Peyer's patch (tissue), 4 donors: Measurements from ENCODE around the gene TK2. TPM values are rescaled to one million over a fixed set of nuclear protein-coding genes. Genes with fewer than 3 reads are reported as not detected.
A peak's percentile ranks its signal among the peaks of the same experiment; 100 is the strongest.

Experiments
- DNase-seq, 3 donors: peaks; one replicate each; pipeline ENCODE4 v3.0.0-alpha.2; 2017 to 2019
- H3K27ac ChIP-seq, 4 donors: fragments of 200-600 bp; sonication (generic); one replicate each; pipeline ENCODE4 v1.5.1; 2016 to 2019
- H3K27me3 ChIP-seq, 2 donors: fragments of 200-600 bp; sonication (generic); one replicate each; pipeline ENCODE4 v1.5.1; 2019
- H3K36me3 ChIP-seq, 3 donors: fragments of 200-600 bp; sonication (generic); one replicate each; pipeline ENCODE4 v1.5.1; 2016 to 2019
- H3K4me1 ChIP-seq, 4 donors: fragments of 200-600 bp; sonication (generic); one replicate each; pipeline ENCODE4 v1.5.1; 2016 to 2019
- H3K4me3 ChIP-seq, 4 donors: fragments of 200-600 bp; sonication (generic); 1 replicate in 3 of 4; 2 replicates in 1 of 4; pipeline ENCODE4 v1.5.1; 2016 to 2019; ENCODE audit warnings: mild to moderate bottlenecking in 1 of 4
- H3K9me3 ChIP-seq, 4 donors: fragments of 200-600 bp; sonication (generic); one replicate each; pipeline ENCODE4 v1.5.1; 2016 to 2019; ENCODE audit warnings: mild to moderate bottlenecking in 1 of 4
- POLR2A ChIP-seq, 2 donors: fragments of 450-650 bp; IDR thresholded peaks; one replicate each; pipeline ENCODE4 v1.5.1; 2017; ENCODE audit warnings: antibody characterized with exemption in 2 of 2, mild to moderate bottlenecking in 2 of 2, moderate library complexity in 2 of 2
- small RNA-seq, 2 donors: library from RNA; depleted of rRNA; stranded (forward); fragments of <200 nt; gene quantifications; one replicate each; pipeline ENCODE3, GENCODE V24; 2016
- total RNA-seq, 4 donors: library from RNA; depleted of rRNA; stranded (reverse); fragments of >200 nt; gene quantifications; one replicate each; pipeline ENCODE4 v1.1.0, GENCODE V29; 2016
- TF ChIP-seq, protein P1 (sequence below), 6 experiments: fragments of 450-650 bp in 4 of 6; fragments of 200-600 bp in 2 of 6; sonication (generic) in 1 of 6; IDR thresholded peaks; one replicate each; pipeline ENCODE4 v1.5.1; 2017 to 2019; ENCODE audit warnings: antibody characterized with exemption in 6 of 6, mild to moderate bottlenecking in 3 of 6, moderate library complexity in 1 of 6

Gene TK2
- total RNA-seq, 4 donors from 2014 or later = 22.8 to 33.1 (median 27.1) TPM

DNA sequence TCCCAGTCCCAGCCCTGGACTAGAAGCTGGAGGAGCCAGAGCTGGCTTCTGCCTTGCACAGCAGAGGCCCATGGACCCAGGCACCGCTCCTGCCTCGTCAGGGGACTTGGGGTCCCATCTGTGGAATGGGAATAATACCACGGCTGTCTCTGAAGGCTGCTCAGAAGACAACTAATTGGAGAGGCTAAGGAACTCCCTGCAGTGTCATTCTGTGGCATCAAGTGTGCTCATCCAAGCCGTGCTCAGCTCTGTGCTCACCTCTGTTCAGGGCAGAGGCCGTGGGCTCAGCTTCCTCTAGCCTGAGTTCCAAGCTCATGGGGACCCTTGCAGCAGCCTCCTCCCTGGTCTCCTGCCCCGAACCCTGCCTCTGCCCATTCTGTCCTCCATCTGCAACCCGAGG is 91.1 kb downstream of the TK2 start:
- TF ChIP-seq, protein P1, sequence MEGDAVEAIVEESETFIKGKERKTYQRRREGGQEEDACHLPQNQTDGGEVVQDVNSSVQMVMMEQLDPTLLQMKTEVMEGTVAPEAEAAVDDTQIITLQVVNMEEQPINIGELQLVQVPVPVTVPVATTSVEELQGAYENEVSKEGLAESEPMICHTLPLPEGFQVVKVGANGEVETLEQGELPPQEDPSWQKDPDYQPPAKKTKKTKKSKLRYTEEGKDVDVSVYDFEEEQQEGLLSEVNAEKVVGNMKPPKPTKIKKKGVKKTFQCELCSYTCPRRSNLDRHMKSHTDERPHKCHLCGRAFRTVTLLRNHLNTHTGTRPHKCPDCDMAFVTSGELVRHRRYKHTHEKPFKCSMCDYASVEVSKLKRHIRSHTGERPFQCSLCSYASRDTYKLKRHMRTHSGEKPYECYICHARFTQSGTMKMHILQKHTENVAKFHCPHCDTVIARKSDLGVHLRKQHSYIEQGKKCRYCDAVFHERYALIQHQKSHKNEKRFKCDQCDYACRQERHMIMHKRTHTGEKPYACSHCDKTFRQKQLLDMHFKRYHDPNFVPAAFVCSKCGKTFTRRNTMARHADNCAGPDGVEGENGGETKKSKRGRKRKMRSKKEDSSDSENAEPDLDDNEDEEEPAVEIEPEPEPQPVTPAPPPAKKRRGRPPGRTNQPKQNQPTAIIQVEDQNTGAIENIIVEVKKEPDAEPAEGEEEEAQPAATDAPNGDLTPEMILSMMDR (IDR thresholded peaks at IDR 0.05) = no peak
- no peak for TF ChIP-seq POLR2A (IDR thresholded peaks at IDR 0.05)
- Histone ChIP-seq H3K27ac (no peak overlapping the region), H3K9me3 (no peaks in the 10 kb centered on the region), H3K4me1 (no peaks in the 10 kb centered on the region), H3K4me3 (no peak overlapping the region), H3K27me3 (no peaks in the 10 kb centered on the region), H3K36me3 (no peaks in the 10 kb centered on the region)
- peak in 1 of 3 donors; percentile 28 for DNase-seq

DNA sequence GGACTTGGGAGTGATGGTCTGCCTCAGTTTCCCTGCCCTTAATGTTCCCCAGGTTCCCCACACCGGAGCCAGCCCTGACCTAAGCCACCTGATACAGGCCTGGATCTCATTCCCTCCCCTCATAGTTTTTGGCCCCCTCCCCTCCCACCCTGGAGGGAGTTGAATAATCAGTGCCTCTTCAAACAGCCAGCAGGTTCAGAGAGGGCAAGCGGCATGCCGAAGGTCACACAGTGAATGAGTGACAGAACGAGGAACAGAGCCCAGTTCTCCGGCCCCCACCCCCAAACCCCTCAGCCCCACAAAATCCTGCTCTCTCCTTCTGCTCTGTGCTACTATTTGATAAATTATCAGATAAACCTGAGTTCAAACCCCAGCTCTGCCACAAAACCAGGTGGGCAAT is 91.6 kb downstream of the TK2 start:
- no peak overlapping the region for H3K27ac ChIP-seq
- no peaks in the 10 kb centered on the region for H3K9me3 ChIP-seq
- DNase-seq = peak in 1 of 3 donors; percentile 2
- no peaks in the 10 kb centered on the region for H3K36me3 ChIP-seq
- H3K4me3 ChIP-seq = no peak overlapping the region
- no peaks in the 10 kb centered on the region for H3K27me3 ChIP-seq
- TF ChIP-seq, protein P1 (IDR thresholded peaks at IDR 0.05) = no peak
- no peak for TF ChIP-seq POLR2A (IDR thresholded peaks at IDR 0.05)
- no peaks in the 10 kb centered on the region for H3K4me1 ChIP-seq

Small RNA genes lying within 50 kb of the gene (small RNA-seq; reads per million reads assigned to genes)
- 0 reads per million in 2 donors for gene CKLF-CMTM1

Other genes with a start within 250 kb of the TK2 start
- gene CDH5, start 183.4 kb downstream of the TK2 start, total RNA-seq = 10 to 100 TPM in 3 of 4 donors, 1 to 10 TPM in 1; 5.3 to 28.1 (median 11.4) TPM
- not detected for gene BEAN1, start 122.8 kb downstream of the TK2 start, total RNA-seq
- gene CKLF, start 2.5 kb upstream of the TK2 start, total RNA-seq = 10 to 100 TPM in 3 of 4 donors, 1 to 10 TPM in 1; 7.5 to 47.1 (median 22.2) TPM
- 1 to 10 TPM in 3 of 4 donors, not detected in 1; 1.4 to 3.6 (median 2.1) TPM for gene CMTM1, start 16.3 kb upstream of the TK2 start, total RNA-seq
- not detected for gene CMTM2, start 29.3 kb upstream of the TK2 start, total RNA-seq
- 10 to 100 TPM in 2 of 4 donors, 1 to 10 TPM in 2; 4.9 to 15.7 (median 11.3) TPM for gene CMTM3, start 54.6 kb upstream of the TK2 start, total RNA-seq
- 100 to 1,000 TPM in 2 of 4 donors, 10 to 100 TPM in 2; 33.8 to 116 (median 101) TPM for gene CMTM4, start 146.6 kb upstream of the TK2 start, total RNA-seq
- 100 to 1,000 TPM; 167 to 337 (median 206) TPM for gene DYNC1LI2, start 201.5 kb upstream of the TK2 start, total RNA-seq